ENCODE measurements around the gene CMSS1.

- no peak for TF ChIP-seq YY1 (IDR thresholded peaks at IDR 0.05; ENCODE audit: insufficient read depth, insufficient read length)
- TF ChIP-seq SUZ12 (IDR thresholded peaks at IDR 0.05; ENCODE audit: extremely low read depth, insufficient read depth, insufficient read length), result no peak
Measured at GRCh38 chr3:100033903-100034471, 216.3 kb downstream of the CMSS1 start.
